HL-60 (cell line): ENCODE data around the gene PNMA6E.

Experiments
- DNase-seq, 2 experiments: peaks; one replicate each; pipeline ENCODE4 v3.0.0-alpha.2; 2010 to 2020; ENCODE audit warnings: low read depth in 1 of 2, low spot score in 1 of 2
- H3K27ac ChIP-seq: fragments of 250-450 bp; sonication (Bioruptor Pico); replicated peaks from 2 replicates; pipeline ENCODE4 v1.5.1; 2020; ENCODE audit warnings: mild to moderate bottlenecking, moderate library complexity
- H3K27me3 ChIP-seq: fragments of 250-450 bp; sonication (Bioruptor Pico); 2 replicates; pipeline ENCODE4 v1.5.1; 2021; ENCODE audit warnings: mild to moderate bottlenecking, moderate library complexity; ENCODE audit not compliant: insufficient read depth, poor library complexity, severe bottlenecking
- H3K4me3 ChIP-seq: replicated peaks from 2 replicates; pipeline ENCODE4 v1.5.1; 2011; ENCODE audit warnings: mild to moderate bottlenecking, control low read depth, low read length; ENCODE audit not compliant: insufficient read depth
- GABPA ChIP-seq: IDR thresholded peaks from 2 replicates; pipeline ENCODE4 v1.6.1; 2012; ENCODE audit warnings: low read depth
- POLR2AphosphoS5 ChIP-seq: IDR thresholded peaks from 2 replicates; pipeline ENCODE4 v1.6.1; 2012; ENCODE audit warnings: low read depth
- SPI1 ChIP-seq: IDR thresholded peaks from 2 replicates; pipeline ENCODE4 v1.6.1; 2012; ENCODE audit warnings: low read depth, mild to moderate bottlenecking, borderline replicate concordance
- TF ChIP-seq, protein P1 (sequence below): IDR thresholded peaks from 2 replicates; pipeline ENCODE4 v1.6.1; 2012; ENCODE audit warnings: low read depth; ENCODE audit not compliant: insufficient replicate concordance
- TF ChIP-seq, protein P2 (sequence below): IDR thresholded peaks from one replicate; pipeline ENCODE4 v1.5.1; 2011; ENCODE audit warnings: low read length, control low read depth, inconsistent platforms; ENCODE audit not compliant: insufficient read depth

PNMA6E gene

DNA sequence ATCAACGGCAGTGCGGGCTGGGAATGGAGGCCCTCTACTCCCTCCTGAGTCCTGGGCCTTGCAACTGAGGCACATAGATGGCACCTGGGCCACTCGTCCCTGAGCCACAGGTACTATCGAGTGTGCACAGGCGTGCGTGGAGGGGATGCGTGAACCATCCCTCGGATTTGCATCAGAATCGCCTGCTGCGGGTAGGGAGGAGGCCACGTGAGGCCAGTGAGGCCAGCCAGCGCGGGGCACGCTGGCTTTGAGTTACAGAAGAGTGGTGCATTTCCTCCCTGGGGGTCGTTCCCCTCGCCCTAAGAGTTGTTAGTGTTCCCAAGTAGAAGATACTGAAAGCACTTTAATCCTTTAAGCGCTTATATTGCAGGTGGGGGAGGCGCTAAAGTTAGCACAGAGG is 20.7 kb upstream of the PNMA6E start:
- TF ChIP-seq GABPA (no peak), SPI1 (no peak), POLR2AphosphoS5 (no peak)
- TF ChIP-seq, protein P1, sequence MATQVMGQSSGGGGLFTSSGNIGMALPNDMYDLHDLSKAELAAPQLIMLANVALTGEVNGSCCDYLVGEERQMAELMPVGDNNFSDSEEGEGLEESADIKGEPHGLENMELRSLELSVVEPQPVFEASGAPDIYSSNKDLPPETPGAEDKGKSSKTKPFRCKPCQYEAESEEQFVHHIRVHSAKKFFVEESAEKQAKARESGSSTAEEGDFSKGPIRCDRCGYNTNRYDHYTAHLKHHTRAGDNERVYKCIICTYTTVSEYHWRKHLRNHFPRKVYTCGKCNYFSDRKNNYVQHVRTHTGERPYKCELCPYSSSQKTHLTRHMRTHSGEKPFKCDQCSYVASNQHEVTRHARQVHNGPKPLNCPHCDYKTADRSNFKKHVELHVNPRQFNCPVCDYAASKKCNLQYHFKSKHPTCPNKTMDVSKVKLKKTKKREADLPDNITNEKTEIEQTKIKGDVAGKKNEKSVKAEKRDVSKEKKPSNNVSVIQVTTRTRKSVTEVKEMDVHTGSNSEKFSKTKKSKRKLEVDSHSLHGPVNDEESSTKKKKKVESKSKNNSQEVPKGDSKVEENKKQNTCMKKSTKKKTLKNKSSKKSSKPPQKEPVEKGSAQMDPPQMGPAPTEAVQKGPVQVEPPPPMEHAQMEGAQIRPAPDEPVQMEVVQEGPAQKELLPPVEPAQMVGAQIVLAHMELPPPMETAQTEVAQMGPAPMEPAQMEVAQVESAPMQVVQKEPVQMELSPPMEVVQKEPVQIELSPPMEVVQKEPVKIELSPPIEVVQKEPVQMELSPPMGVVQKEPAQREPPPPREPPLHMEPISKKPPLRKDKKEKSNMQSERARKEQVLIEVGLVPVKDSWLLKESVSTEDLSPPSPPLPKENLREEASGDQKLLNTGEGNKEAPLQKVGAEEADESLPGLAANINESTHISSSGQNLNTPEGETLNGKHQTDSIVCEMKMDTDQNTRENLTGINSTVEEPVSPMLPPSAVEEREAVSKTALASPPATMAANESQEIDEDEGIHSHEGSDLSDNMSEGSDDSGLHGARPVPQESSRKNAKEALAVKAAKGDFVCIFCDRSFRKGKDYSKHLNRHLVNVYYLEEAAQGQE: no peak
- TF ChIP-seq, protein P2, sequence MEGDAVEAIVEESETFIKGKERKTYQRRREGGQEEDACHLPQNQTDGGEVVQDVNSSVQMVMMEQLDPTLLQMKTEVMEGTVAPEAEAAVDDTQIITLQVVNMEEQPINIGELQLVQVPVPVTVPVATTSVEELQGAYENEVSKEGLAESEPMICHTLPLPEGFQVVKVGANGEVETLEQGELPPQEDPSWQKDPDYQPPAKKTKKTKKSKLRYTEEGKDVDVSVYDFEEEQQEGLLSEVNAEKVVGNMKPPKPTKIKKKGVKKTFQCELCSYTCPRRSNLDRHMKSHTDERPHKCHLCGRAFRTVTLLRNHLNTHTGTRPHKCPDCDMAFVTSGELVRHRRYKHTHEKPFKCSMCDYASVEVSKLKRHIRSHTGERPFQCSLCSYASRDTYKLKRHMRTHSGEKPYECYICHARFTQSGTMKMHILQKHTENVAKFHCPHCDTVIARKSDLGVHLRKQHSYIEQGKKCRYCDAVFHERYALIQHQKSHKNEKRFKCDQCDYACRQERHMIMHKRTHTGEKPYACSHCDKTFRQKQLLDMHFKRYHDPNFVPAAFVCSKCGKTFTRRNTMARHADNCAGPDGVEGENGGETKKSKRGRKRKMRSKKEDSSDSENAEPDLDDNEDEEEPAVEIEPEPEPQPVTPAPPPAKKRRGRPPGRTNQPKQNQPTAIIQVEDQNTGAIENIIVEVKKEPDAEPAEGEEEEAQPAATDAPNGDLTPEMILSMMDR: no peak
- no peak for DNase-seq
- Histone ChIP-seq H3K4me3 (no peak overlapping the region), H3K27ac (no peak overlapping the region), H3K27me3 (no peaks in the 10 kb centered on the region)

DNA sequence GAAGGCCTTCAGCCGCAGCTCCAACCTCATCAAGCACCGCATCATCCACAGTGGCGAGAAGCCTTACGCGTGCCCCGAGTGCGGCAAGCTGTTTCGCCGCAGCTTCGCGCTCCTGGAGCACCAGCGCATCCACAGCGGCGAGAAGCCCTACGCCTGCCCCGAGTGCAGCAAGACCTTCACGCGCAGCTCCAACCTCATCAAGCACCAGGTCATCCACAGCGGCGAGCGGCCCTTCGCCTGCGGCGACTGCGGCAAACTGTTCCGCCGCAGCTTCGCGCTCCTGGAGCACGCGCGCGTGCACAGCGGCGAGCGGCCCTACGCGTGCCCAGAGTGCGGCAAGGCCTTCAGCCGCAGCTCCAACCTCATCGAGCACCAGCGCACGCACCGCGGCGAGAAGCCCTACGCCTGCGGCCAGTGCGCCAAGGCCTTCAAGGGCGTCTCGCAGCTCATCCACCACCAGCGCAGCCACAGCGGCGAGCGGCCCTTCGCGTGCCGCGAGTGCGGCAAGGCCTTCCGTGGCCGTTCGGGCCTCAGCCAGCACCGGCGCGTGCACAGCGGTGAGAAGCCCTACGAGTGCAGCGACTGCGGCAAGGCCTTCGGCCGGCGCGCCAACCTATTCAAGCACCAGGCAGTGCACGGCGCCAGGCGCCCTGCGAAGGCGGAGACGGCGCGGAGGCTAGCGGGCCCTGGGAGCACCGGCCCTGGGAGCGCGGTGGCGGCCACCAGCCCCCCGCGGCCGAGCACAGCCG is 19.9 kb upstream of the PNMA6E start:
- DNase-seq: no peak
- H3K4me3 ChIP-seq: no peak overlapping the region
- H3K27me3 ChIP-seq: no peaks in the 10 kb centered on the region
- no peak for TF ChIP-seq POLR2AphosphoS5
- TF ChIP-seq, protein P1: no peak
- no peak for TF ChIP-seq GABPA
- TF ChIP-seq, protein P2: no peak
- no peak for TF ChIP-seq SPI1
- no peak overlapping the region for H3K27ac ChIP-seq

DNA sequence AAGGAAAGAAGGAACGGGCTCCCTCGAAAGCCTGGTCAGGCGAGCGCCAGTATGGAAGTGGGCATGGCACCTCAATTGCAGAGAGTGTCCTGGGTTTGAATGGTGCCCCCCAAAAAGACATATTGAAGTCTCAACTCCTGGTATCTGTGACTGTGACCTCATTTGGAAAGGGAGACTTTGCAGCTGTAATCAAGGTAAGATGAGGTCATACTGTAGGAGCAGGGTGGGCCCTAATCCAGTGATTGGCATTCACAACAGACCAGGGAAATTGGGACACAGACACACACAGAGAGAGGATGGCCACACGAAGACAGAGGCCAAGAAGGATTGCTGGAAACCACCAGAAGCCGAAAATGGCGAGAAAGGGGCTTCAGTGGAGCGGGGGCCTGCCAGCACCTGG is 16.5 kb upstream of the PNMA6E start:
- TF ChIP-seq, protein P2: no peak
- TF ChIP-seq, protein P1: no peak
- TF ChIP-seq SPI1 (no peak), POLR2AphosphoS5 (no peak), GABPA (no peak)
- H3K27me3 ChIP-seq: no peaks in the 10 kb centered on the region
- no peak for DNase-seq
- no peak overlapping the region for H3K4me3 ChIP-seq
- no peak overlapping the region for H3K27ac ChIP-seq
